Spleen (tissue), 11 donors: ENCODE data around the gene PLEKHM3. TPM values are rescaled to one million over a fixed set of nuclear protein-coding genes. Genes with fewer than 3 reads are reported as not detected.
"Not testable (repeated sequence)": the region's sequence is repeated elsewhere in the genome, so short reads cannot be mapped to it uniquely, and the experiment has no call there.

ENCODE experiments used
- DNase-seq: peaks from one replicate; pipeline ENCODE4 v3.0.0-alpha.2; 2020
- H3K27ac ChIP-seq, 8 donors: fragments of 200-600 bp; sonication (generic) in 7 of 8; 1 replicate in 4 of 8; 2 replicates in 4 of 8; pipeline versions ENCODE4 v1.5.0 to v1.8.0; 2016 to 2021; ENCODE audit warnings: inconsistent platforms in 4 of 8, mild to moderate bottlenecking in 4 of 8, moderate library complexity in 1 of 8
- H3K27me3 ChIP-seq, 7 donors: fragments of 200-600 bp; sonication (generic) in 6 of 7; replicated peaks in 1 of 7; 1 replicate in 4 of 7; 2 replicates in 3 of 7; pipeline versions ENCODE4 v1.5.0 to v1.8.0; 2016 to 2021; ENCODE audit warnings: inconsistent platforms in 3 of 7, mild to moderate bottlenecking in 1 of 7
- H3K36me3 ChIP-seq, 6 donors: fragments of 200-600 bp; sonication (generic) in 5 of 6; 1 replicate in 4 of 6; 2 replicates in 2 of 6; pipeline versions ENCODE4 v1.5.0 to v1.8.0; 2016 to 2021; ENCODE audit warnings: inconsistent platforms in 2 of 6
- H3K4me1 ChIP-seq, 6 donors: fragments of 200-600 bp; sonication (generic) in 5 of 6; 1 replicate in 3 of 6; 2 replicates in 3 of 6; pipeline versions ENCODE4 v1.5.0 to v1.8.0; 2016 to 2021; ENCODE audit warnings: inconsistent platforms in 3 of 6
- H3K4me3 ChIP-seq, 8 donors: fragments of 200-600 bp; sonication (generic) in 7 of 8; 1 replicate in 4 of 8; 2 replicates in 4 of 8; pipeline versions ENCODE4 v1.5.0 to v1.8.0; 2016 to 2021; ENCODE audit warnings: inconsistent platforms in 4 of 8, mild to moderate bottlenecking in 4 of 8, moderate library complexity in 2 of 8
- H3K9me3 ChIP-seq, 8 donors: fragments of 200-600 bp; sonication (generic) in 7 of 8; 1 replicate in 4 of 8; 2 replicates in 4 of 8; pipeline versions ENCODE4 v1.5.0 to v1.8.0; 2016 to 2021; ENCODE audit warnings: inconsistent platforms in 4 of 8
- POLR2A ChIP-seq, 3 donors: fragments of 450-650 bp; IDR thresholded peaks; one replicate each; pipeline ENCODE4 v1.5.1; 2017; ENCODE audit warnings: antibody characterized with exemption in 3 of 3, mild to moderate bottlenecking in 1 of 3
- POLR2AphosphoS5 ChIP-seq, 3 donors: sonication (generic); formaldehyde crosslinking; IDR thresholded peaks; one replicate each; pipeline ENCODE4 v1.5.1; 2017; ENCODE audit warnings: antibody characterized with exemption in 3 of 3
- WGBS, 5 donors: extraction: QIAGEN DNeasy Blood & Tissue Kit in 3 of 5; methylation state at CpG; one replicate each; pipeline versions ENCODE4 v1.1.5 to v1.1.7; 2013 to 2018; 5-methylcytosine and 5-hydroxymethylcytosine counted together
- intact Hi-C: fragments of 100-400 bp; cut with DNase I; formaldehyde crosslinking; loops from one replicate; pipeline ENCODE4 v1.15.0; 2023; ENCODE audit warnings: low total_unique reads
- polyA plus RNA-seq, 3 donors: library from polyadenylated mRNA; stranded (reverse); fragments of 200-250 nt; gene quantifications; one replicate each; pipeline ENCODE4 v1.2.1, GENCODE V29; 2013
- total RNA-seq, 7 donors: library from RNA; depleted of rRNA in 3 of 7; stranded (reverse); fragments of >200 nt in 3 of 7; fragmentation: NEBNext Ultra II Directional in 4 of 7; extraction: Animal tissue kit (Norgen Biotek cat#: 25700) in 4 of 7; gene quantifications; one replicate each; pipeline versions ENCODE4 v1.1.0 to v1.2.1, GENCODE V29; 2016 to 2021
- TF ChIP-seq, protein P1 (sequence below), 11 experiments: fragments of 200-600 bp in 7 of 11; fragments of 450-650 bp in 4 of 11; sonication (generic) in 4 of 11; IDR thresholded peaks in 8 of 11; conservative IDR thresholded peaks in 3 of 11; 1 replicate in 7 of 11; 2 replicates in 4 of 11; pipeline versions ENCODE4 v1.4.0 to v1.8.0; 2016 to 2021; ENCODE audit warnings: antibody characterized with exemption in 11 of 11, inconsistent platforms in 4 of 11, mild to moderate bottlenecking in 1 of 11
- donor health status: healthy with polysubstance abuse.
- donor health status: DM: no; HTN: no; CAD: no; lungs with moderate emphysema.
- donor health status: DM: no; HTN: no; CAD: no.
- donor health status: Bipolar disorder and iron deficiency.
- donor health status: healthy.
- donor health status: DM: no; HTN: no; CAD: no.
- donor health status: DM: yes; HTN: yes; CAD: no.

PLEKHM3 gene
- total and polyA plus RNA-seq, 10 donors, result 2.4 to 24.3 (median 18.3) TPM

DNA sequence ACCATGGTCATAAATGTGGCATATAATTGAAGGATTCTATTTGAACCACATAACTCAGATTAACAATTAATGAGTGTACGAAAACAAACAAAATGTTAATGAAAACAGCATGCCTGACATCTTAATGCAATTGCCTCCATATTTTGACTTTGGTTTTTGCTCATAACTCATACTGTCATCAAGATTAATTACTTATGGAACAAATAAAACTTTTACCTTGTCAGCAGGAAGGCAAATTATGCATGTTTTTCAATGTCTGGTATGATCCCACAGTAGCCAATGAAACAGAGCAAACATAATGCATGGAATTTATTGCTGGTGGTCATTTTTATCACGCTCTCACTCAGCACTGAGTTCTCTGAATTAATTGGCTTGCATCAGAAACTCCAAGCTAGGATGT lies 5.1 kb downstream of the PLEKHM3 start:
- WGBS, 5 donors, result 93 to 99% (median 99%) methylated on average over 2 of the region's 2 CpGs
- intact Hi-C loops, result no loop called here

DNA sequence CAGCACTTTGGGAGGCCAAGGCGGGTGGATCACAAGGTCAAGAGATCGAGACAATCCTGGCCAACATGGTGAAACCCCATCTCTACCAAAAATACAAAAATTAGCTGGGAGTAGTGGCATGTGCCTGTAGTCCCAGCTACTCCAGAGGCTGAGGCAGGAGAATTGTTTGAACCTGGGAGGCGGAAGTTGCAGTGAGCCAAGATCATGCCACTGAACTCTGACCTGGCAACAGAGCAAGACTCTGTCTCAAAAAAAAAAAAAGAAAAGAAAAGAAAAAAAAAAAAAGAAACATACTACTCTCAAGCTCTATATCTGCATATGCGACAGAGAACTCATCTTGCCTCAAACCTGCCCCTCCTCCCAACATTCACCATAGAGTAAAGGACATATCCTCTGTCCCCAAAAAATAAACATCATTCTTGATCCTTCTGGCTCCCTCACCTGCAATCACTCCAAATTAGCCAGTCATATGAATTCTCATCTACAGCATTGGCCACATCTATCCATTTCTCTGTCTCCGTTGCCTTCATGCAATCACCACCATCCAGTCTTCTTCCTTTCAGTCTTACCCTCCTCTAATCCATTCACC lies 7.1 kb downstream of the PLEKHM3 start:
- H3K4me1 ChIP-seq, result peaks cover 0 to 41% (median 16%) of the 10 kb centered on the region in 6 donors
- H3K36me3 ChIP-seq, result peaks cover 0 to 20% (median 0%) of the 10 kb centered on the region in 6 donors
- DNase-seq, H3K9me3 ChIP-seq, H3K27me3 ChIP-seq, H3K27ac ChIP-seq, intact Hi-C loops, H3K4me3 ChIP-seq: not testable (repeated sequence)
- WGBS, 5 donors, result 87 to 91% (median 89%) methylated on average over 5 of the region's 5 CpGs

More for the DNA sequence above, 5.1 kb downstream of the PLEKHM3 start:
- no peaks in the 10 kb centered on the region for H3K9me3 ChIP-seq
- H3K27ac ChIP-seq, result no peak overlapping the region
- DNase-seq, result no peak
- no peaks in the 10 kb centered on the region for H3K27me3 ChIP-seq
- peaks cover 0 to 20% (median 0%) of the 10 kb centered on the region in 6 donors for H3K36me3 ChIP-seq
- TF ChIP-seq, protein P1, sequence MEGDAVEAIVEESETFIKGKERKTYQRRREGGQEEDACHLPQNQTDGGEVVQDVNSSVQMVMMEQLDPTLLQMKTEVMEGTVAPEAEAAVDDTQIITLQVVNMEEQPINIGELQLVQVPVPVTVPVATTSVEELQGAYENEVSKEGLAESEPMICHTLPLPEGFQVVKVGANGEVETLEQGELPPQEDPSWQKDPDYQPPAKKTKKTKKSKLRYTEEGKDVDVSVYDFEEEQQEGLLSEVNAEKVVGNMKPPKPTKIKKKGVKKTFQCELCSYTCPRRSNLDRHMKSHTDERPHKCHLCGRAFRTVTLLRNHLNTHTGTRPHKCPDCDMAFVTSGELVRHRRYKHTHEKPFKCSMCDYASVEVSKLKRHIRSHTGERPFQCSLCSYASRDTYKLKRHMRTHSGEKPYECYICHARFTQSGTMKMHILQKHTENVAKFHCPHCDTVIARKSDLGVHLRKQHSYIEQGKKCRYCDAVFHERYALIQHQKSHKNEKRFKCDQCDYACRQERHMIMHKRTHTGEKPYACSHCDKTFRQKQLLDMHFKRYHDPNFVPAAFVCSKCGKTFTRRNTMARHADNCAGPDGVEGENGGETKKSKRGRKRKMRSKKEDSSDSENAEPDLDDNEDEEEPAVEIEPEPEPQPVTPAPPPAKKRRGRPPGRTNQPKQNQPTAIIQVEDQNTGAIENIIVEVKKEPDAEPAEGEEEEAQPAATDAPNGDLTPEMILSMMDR (IDR thresholded peaks at IDR 0.05 in 8 of 11, conservative IDR thresholded peaks at IDR 0.05 in 3 of 11), result no peak
- TF ChIP-seq POLR2AphosphoS5 (IDR thresholded peaks at IDR 0.05), result no peak
- TF ChIP-seq POLR2A (IDR thresholded peaks at IDR 0.05), result no peak
- peaks cover 0 to 40% (median 20%) of the 10 kb centered on the region in 6 donors for H3K4me1 ChIP-seq
- H3K4me3 ChIP-seq, result no peak overlapping the region

DNA sequence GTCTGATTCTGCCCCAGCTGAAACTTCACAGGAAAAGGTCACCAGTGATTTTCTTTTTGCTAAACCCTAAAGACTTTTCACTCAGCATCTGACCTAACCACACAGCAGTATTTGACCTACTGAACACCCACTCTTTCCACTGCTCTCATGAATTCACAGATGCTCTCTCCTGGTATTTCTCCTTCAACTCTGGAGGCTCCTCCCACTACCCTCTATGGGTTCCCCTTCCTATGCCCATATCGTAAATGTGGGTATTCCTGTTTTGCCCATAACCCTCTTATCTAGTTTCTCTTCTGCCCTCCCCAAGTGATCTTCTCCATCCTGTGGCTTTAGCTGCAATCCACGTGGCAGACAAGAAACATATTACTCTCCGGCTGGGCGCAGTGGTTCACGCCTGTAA lies 7.6 kb downstream of the PLEKHM3 start:
- Histone ChIP-seq H3K9me3 (no peaks in the 10 kb centered on the region), H3K4me1 (peaks cover 0 to 41% (median 19%) of the 10 kb centered on the region in 6 donors), H3K27me3 (no peaks in the 10 kb centered on the region), H3K4me3 (no peak overlapping the region), H3K27ac (no peak overlapping the region), H3K36me3 (peaks cover 0 to 20% (median 0%) of the 10 kb centered on the region in 6 donors)
- DNase-seq, result no peak
- intact Hi-C loops, result no loop called here
- TF ChIP-seq POLR2AphosphoS5 (IDR thresholded peaks at IDR 0.05) (no peak), POLR2A (IDR thresholded peaks at IDR 0.05) (no peak)
- TF ChIP-seq, protein P1 (IDR thresholded peaks at IDR 0.05 in 8 of 11, conservative IDR thresholded peaks at IDR 0.05 in 3 of 11), result no peak
- 37 to 58% (median 53%) methylated on average over 5 of the region's 5 CpGs for WGBS, 5 donors

DNA sequence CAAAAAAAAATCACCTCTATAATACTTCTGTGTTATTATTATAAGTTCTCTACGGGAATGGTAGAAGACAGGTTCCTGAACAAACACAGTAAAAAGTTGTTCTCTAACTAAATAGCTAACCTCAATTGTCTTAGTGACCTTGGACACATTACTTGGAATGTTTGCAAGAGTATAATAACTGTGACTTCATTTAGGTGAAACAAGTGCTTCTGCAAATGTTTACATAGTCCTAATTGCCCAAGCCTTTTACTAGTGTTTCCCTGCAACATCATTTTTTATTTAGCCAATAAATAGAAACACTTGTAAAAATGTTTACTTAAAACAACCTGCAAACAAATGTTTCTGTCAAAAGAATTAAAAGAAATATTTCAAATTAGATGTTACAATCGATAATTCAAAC lies 9.9 kb downstream of the PLEKHM3 start:
- peaks cover 0 to 59% (median 20%) of the 10 kb centered on the region in 6 donors for H3K4me1 ChIP-seq
- H3K27ac ChIP-seq, result no peak overlapping the region
- H3K9me3 ChIP-seq, result no peaks in the 10 kb centered on the region
- no peak for DNase-seq
- peaks cover 0 to 13% (median 0%) of the 10 kb centered on the region in 6 donors for H3K36me3 ChIP-seq
- WGBS, 5 donors, result 45 to 84% (median 66%) methylated on average over 2 of the region's 2 CpGs
- intact Hi-C loops, result no loop called here
- H3K27me3 ChIP-seq, result no peaks in the 10 kb centered on the region
- TF ChIP-seq, protein P1 (IDR thresholded peaks at IDR 0.05 in 8 of 11, conservative IDR thresholded peaks at IDR 0.05 in 3 of 11), result no peak
- no peak for TF ChIP-seq POLR2A (IDR thresholded peaks at IDR 0.05)
- H3K4me3 ChIP-seq, result no peak overlapping the region
